ENCODE results near the gene RRP8.
A peak's percentile ranks its signal among the peaks of the same experiment; 100 is the strongest.

RRP8 gene

DNA sequence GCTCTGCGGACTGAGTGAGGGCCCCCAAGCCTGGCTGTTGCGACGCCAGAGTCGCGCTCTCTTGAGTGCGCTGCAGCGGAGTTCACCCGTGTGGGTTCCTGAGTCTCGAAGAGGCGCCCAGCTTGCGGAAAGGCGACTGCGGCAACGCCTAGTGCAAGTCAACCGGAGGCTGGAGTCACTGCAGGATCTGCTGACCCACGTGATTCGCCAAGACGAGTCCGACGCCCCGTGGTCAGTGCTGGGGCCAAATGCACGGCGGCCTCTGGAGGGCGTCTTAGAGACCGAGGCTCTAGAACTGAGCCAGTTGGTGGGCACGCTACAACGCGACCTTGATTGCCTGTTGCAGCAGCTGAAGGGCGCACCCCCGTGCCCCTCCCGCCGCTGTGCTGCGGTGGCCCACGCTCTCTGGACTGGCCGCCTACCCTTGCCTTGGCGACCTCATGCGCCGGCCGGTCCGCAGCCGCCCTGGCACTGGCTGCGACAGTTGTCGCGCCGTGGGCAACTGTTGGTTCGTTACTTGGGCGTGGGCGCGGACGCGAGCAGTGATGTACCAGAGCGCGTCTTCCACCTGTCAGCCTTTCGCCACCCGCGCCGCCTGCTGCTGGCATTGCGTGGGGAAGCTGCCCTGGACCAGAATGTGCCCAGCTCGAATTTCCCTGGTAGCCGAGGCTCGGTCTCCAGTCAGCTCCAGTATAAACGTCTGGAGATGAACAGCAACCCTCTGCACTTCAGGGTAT is 32.6 kb downstream of the RRP8 start:
- no peak for TF ChIP-seq CTCF (IDR thresholded peaks at IDR 0.05; ENCODE audit: extremely low read depth, insufficient read depth, missing control alignments)
- in situ Hi-C loops (cut with MboI; ENCODE audit: low pct_unique_long_range_greater_than_20kb, low sequenced_read_pairs, unreplicated experiment), result no loop called here
- peak; percentile 5 for DNase-seq (ENCODE audit: low spot score)

GRCh38 chr11:6569706-6570105 is 33.7 kb downstream of the RRP8 start:
- TF ChIP-seq CTCF (IDR thresholded peaks at IDR 0.05; ENCODE audit: extremely low read depth, insufficient read depth, missing control alignments), result no peak
- no peak for DNase-seq (ENCODE audit: low spot score)
- in situ Hi-C loops (cut with MboI; ENCODE audit: low pct_unique_long_range_greater_than_20kb, low sequenced_read_pairs, unreplicated experiment), result no loop called here

DNA sequence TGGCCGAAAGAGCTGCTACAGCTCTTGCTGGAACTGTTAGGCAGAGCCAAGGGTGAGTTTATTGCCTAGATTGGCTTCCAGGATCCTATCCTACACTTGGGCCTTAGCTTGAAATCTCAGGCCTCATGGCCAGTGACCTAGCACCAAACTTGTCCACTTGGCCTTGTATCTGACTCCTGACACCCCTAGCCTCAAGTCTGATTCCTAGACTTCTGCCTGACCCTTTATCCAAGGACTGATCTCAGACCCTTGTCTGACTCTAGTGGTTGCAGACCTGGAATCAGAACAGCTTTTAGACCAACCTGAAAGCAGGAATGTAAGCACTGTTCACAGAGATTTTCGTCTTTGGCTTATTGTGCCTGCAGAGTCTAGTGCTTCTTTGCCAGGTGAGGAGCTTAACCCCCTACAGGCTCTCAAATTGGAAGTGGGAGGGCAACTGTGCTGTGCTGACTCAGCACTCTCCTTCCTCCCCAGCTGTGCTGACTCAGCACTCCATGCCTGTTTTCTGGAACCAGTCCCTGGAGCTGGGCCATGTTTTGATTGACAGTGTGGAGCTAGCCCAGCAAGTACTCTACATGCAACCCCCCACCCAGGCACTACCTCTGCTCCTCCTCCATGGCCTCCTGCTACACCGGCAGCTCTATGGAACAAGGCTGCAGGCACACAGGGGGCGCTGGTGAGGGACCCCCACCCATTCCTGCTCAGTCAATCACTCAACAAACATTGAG is 35.1 kb downstream of the RRP8 start:
- no peak for TF ChIP-seq CTCF (IDR thresholded peaks at IDR 0.05; ENCODE audit: extremely low read depth, insufficient read depth, missing control alignments)
- in situ Hi-C loops (cut with MboI; ENCODE audit: low pct_unique_long_range_greater_than_20kb, low sequenced_read_pairs, unreplicated experiment), result no loop called here
- DNase-seq (ENCODE audit: low spot score), result peak; percentile 21

GRCh38 chr11:6567371-6567745 is 36.1 kb downstream of the RRP8 start:
- no peak for TF ChIP-seq CTCF (IDR thresholded peaks at IDR 0.05; ENCODE audit: extremely low read depth, insufficient read depth, missing control alignments)
- in situ Hi-C loops (cut with MboI; ENCODE audit: low pct_unique_long_range_greater_than_20kb, low sequenced_read_pairs, unreplicated experiment), result no loop called here
- peak; percentile 14 for DNase-seq (ENCODE audit: low spot score)

DNA sequence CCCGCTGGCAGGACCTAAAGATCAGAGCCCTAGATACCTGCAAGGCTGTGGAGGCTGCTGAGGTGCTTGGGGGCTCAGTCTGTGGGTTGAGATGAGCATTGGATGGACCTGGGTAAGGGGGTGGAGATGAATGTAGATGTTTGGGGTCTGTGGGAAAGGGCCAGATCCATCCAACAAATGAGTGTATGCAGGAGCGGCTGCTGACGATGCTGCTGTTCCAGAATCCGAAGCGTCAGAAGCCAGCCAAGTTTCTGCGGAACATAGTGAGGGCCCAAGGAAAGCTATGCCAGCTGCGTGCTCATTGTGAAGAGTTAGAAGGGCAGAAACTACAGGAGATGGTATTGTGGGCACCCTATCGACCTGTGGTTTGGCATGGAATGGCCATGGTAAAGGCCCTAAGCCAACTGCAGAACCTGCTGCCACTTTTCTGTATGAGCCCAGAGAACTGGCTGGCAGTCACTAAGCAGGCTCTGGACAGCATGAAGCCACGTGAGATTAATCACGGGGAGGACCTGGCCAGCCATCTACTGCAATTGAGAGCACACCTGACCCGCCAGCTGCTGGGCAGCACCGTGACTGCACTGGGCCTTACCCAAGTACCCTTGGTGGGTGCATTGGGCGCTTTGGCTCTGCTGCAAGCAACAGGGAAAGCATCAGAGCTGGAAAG is 36.6 kb downstream of the RRP8 start:
- in situ Hi-C loops (cut with MboI; ENCODE audit: low pct_unique_long_range_greater_than_20kb, low sequenced_read_pairs, unreplicated experiment), result no loop called here
- no peak for TF ChIP-seq CTCF (IDR thresholded peaks at IDR 0.05; ENCODE audit: extremely low read depth, insufficient read depth, missing control alignments)
- peak; percentile 7 for DNase-seq (ENCODE audit: low spot score)

DNA sequence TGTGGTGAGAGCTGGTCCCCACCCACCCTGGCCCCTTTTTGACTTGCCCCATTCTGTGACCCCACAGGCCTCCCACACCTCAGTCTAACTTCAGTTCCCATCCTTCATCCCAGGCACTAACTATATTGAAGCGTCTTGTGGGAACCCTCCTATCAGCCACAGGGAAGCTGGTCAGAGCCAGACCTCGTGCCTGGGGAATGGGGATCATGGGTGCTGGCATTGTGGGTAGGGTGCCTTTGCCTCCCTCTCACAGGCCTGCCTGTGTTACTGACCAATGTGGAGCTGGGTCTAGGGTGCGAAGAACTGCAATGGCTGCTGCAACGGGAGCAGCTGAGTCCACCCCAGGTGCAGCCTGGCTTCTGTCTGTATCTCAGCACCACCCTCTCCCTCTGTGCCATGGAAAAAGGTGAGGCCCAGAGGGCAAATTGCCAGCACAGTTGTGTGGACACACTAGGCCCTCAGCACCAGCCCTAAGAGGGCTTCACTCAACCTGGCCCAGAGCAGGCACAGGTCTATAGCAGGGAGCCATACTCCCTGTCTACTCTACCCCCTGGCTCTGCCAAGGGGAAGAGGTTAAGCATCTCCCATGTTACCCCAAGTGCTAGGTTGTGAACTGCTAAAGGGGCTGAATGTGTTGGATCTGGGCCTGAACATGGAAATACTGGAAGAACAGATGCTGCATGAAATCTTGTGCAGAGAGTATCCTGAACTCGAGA is 37.3 kb downstream of the RRP8 start:
- peak; percentile 12 for DNase-seq (ENCODE audit: low spot score)
- no peak for TF ChIP-seq CTCF (IDR thresholded peaks at IDR 0.05; ENCODE audit: extremely low read depth, insufficient read depth, missing control alignments)
- in situ Hi-C loops (cut with MboI; ENCODE audit: low pct_unique_long_range_greater_than_20kb, low sequenced_read_pairs, unreplicated experiment), result no loop called here

Measured in GM13977 (cell line).